ENCODE results near the gene ZNF296. TPM values are rescaled to one million over a fixed set of nuclear protein-coding genes. Genes with fewer than 3 reads are reported as not detected.

ZNF296 gene
- total RNA-seq, 2 donors from 2014 or later: 2.1 to 8.5 TPM

DNA sequence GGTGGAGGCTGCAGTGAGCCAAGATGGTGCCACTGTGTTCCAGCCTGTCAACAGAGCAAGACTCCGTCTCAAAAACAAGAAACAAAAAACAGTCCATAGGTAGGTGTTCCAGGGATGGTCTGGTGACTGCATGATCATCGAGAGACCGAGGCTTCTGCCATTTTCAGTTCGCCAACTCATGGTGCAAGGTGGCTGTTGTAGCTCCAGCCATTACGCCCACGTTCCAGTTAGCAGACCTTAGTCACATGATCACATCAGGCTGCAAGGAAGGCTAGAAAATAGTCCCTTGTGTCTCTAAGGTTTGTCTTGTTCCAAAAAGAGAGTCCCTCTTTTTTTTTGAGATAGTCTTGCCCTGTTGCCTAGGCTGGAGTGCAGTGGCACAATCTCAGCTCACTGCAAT, 40.5 kb downstream of the ZNF296 start:
- Mint-ChIP-seq H3K27me3 (ENCODE audit: insufficient read depth) (no peaks in the 10 kb centered on the region), H3K4me3 (no peak overlapping the region), H3K27ac (no peak overlapping the region), H3K36me3 (ENCODE audit: low read depth) (peaks cover 43% of the 10 kb centered on the region), H3K4me1 (peaks cover 8% of the 10 kb centered on the region), H3K9me3 (no peaks in the 10 kb centered on the region)
- WGBS, 2 experiments (ENCODE audit: insufficient coverage in 1 of 2, insufficient read length in 1 of 2): 90 to 98% methylated on average over 6 of the region's 6 CpGs
- no peak overlapping the region for H3K9ac ChIP-seq (ENCODE audit: extremely low read depth, low read length, poor library complexity, severe bottlenecking)
- no peak overlapping the region for H3K27ac ChIP-seq (ENCODE audit: low read depth, low read length)
- H3K4me1 ChIP-seq (ENCODE audit: control insufficient read depth, insufficient read depth, low read length): no peaks in the 10 kb centered on the region
- H3K9me3 ChIP-seq (ENCODE audit: control insufficient read depth, low read length): peaks cover 3% of the 10 kb centered on the region
- H3K4me3 ChIP-seq (ENCODE audit: low read length): no peak overlapping the region
- H3K36me3 ChIP-seq (ENCODE audit: control insufficient read depth, insufficient read depth, low read length): peaks cover 44% of the 10 kb centered on the region
- TF ChIP-seq, protein P1, sequence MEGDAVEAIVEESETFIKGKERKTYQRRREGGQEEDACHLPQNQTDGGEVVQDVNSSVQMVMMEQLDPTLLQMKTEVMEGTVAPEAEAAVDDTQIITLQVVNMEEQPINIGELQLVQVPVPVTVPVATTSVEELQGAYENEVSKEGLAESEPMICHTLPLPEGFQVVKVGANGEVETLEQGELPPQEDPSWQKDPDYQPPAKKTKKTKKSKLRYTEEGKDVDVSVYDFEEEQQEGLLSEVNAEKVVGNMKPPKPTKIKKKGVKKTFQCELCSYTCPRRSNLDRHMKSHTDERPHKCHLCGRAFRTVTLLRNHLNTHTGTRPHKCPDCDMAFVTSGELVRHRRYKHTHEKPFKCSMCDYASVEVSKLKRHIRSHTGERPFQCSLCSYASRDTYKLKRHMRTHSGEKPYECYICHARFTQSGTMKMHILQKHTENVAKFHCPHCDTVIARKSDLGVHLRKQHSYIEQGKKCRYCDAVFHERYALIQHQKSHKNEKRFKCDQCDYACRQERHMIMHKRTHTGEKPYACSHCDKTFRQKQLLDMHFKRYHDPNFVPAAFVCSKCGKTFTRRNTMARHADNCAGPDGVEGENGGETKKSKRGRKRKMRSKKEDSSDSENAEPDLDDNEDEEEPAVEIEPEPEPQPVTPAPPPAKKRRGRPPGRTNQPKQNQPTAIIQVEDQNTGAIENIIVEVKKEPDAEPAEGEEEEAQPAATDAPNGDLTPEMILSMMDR (conservative IDR thresholded peaks at IDR 0.05): no peak
- no peaks in the 10 kb centered on the region for H3K27me3 ChIP-seq (ENCODE audit: control insufficient read depth, insufficient read depth, low read length, poor library complexity, severe bottlenecking)
- no peak for DNase-seq

DNA sequence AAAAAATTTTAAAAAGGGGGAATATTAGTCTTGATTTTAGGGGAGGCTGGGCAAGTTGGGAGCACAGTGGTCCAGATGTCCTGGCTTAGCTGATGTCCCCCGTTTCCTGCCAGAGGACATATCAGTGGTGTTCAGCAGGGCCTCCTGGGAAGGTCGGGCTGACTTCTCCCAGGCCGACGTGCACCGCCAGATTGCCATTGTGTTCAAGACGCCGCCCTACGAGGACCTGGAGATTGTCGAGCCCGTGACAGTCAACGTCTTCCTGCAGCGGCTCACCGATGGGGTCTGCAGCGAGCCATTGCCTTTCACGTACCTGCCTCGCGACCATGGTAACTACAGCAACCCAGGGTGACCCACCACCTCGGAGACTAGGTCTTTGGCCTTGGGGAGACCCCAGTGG, 43.9 kb downstream of the ZNF296 start:
- peaks cover 36% of the 10 kb centered on the region for H3K36me3 ChIP-seq (ENCODE audit: control insufficient read depth, insufficient read depth, low read length)
- no peaks in the 10 kb centered on the region for H3K4me1 ChIP-seq (ENCODE audit: control insufficient read depth, insufficient read depth, low read length)
- H3K27ac ChIP-seq (ENCODE audit: low read depth, low read length): no peak overlapping the region
- Mint-ChIP-seq H3K4me3 (no peak overlapping the region), H3K9me3 (no peaks in the 10 kb centered on the region), H3K36me3 (ENCODE audit: low read depth) (peaks cover 48% of the 10 kb centered on the region), H3K27ac (no peak overlapping the region), H3K4me1 (no peaks in the 10 kb centered on the region), H3K27me3 (ENCODE audit: insufficient read depth) (no peaks in the 10 kb centered on the region)
- TF ChIP-seq, protein P1 (conservative IDR thresholded peaks at IDR 0.05): no peak
- no peak overlapping the region for H3K4me3 ChIP-seq (ENCODE audit: low read length)
- H3K9ac ChIP-seq (ENCODE audit: extremely low read depth, low read length, poor library complexity, severe bottlenecking): no peak overlapping the region
- no peak for DNase-seq
- 85 to 93% methylated on average over 14 to 18 of the region's 18 CpGs for WGBS, 2 experiments (ENCODE audit: insufficient coverage in 1 of 2, insufficient read length in 1 of 2)
- H3K9me3 ChIP-seq (ENCODE audit: control insufficient read depth, low read length): peaks cover 6% of the 10 kb centered on the region
- no peaks in the 10 kb centered on the region for H3K27me3 ChIP-seq (ENCODE audit: control insufficient read depth, insufficient read depth, low read length, poor library complexity, severe bottlenecking)

DNA sequence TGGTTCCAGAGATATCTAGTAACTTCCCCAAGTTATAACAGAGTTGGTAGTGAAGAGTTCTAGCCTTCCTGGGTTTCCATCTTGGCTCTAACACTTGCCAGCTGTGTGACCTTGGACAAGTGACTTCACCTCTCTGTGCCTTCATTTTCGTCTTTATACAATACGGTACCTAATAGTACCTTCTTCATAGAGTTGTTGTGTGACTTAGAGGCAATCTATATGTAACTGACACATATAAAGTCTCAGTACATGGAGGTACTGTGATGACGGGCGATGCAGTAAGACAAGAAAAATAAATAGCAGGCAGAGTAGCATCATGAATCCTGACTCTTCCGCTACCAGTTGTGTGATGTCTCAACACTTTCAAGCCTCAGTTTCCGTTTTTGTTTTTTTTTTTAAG, 45.5 kb downstream of the ZNF296 start:
- H3K9me3 ChIP-seq (ENCODE audit: control insufficient read depth, low read length): peaks cover 6% of the 10 kb centered on the region
- no peaks in the 10 kb centered on the region for H3K27me3 ChIP-seq (ENCODE audit: control insufficient read depth, insufficient read depth, low read length, poor library complexity, severe bottlenecking)
- no peak overlapping the region for H3K27ac Mint-ChIP-seq
- H3K4me1 Mint-ChIP-seq: no peaks in the 10 kb centered on the region
- H3K9me3 Mint-ChIP-seq: no peaks in the 10 kb centered on the region
- TF ChIP-seq, protein P1 (conservative IDR thresholded peaks at IDR 0.05): no peak
- H3K4me1 ChIP-seq (ENCODE audit: control insufficient read depth, insufficient read depth, low read length): no peaks in the 10 kb centered on the region
- H3K9ac ChIP-seq (ENCODE audit: extremely low read depth, low read length, poor library complexity, severe bottlenecking): no peak overlapping the region
- peaks cover 53% of the 10 kb centered on the region for H3K36me3 Mint-ChIP-seq (ENCODE audit: low read depth)
- no peak overlapping the region for H3K4me3 Mint-ChIP-seq
- H3K27me3 Mint-ChIP-seq (ENCODE audit: insufficient read depth): no peaks in the 10 kb centered on the region
- peaks cover 33% of the 10 kb centered on the region for H3K36me3 ChIP-seq (ENCODE audit: control insufficient read depth, insufficient read depth, low read length)
- DNase-seq: no peak
- H3K4me3 ChIP-seq (ENCODE audit: low read length): no peak overlapping the region
- WGBS, 2 experiments (ENCODE audit: insufficient coverage in 1 of 2, insufficient read length in 1 of 2): 87 to 96% methylated on average over 6 of the region's 6 CpGs
- no peak overlapping the region for H3K27ac ChIP-seq (ENCODE audit: low read depth, low read length)
